ENCODE data around the gene EIF4A3.

GRCh38 chr17:80109713-80110446, 37.0 kb downstream of the EIF4A3 start:
- TF ChIP-seq CTCF (conservative IDR thresholded peaks at IDR 0.05; ENCODE audit: low read length) (no peak), EZH2phosphoT487 (IDR thresholded peaks at IDR 0.05; ENCODE audit: borderline replicate concordance, low read depth, low read length) (no peak)
